Progenitor cell of endocrine pancreas (in vitro differentiated cells): Measurements from ENCODE around the gene PTCD2. TPM values are rescaled to one million over a fixed set of nuclear protein-coding genes. Genes with fewer than 3 reads are reported as not detected.

Experiments
- DNase-seq: peaks from one replicate; pipeline ENCODE4 v3.0.0; 2021; ENCODE audit warnings: low spot score; ENCODE audit not compliant: unreplicated experiment
- H3K27ac Mint-ChIP-seq: 2 replicates; pipeline ENCODE4 v1.8.0; 2021; ENCODE audit warnings: mild to moderate bottlenecking, moderate library complexity, mixed read lengths
- H3K27me3 Mint-ChIP-seq: 2 replicates; pipeline ENCODE4 v1.8.0; 2021; ENCODE audit warnings: mixed read lengths
- H3K36me3 Mint-ChIP-seq: 2 replicates; pipeline ENCODE4 v1.8.0; 2022; ENCODE audit warnings: mixed read lengths; ENCODE audit not compliant: insufficient read depth
- H3K4me1 Mint-ChIP-seq: 2 replicates; pipeline ENCODE4 v1.8.0; 2021; ENCODE audit warnings: low read depth, mixed read lengths
- H3K4me3 Mint-ChIP-seq: 2 replicates; pipeline ENCODE4 v1.8.0; 2021; ENCODE audit warnings: low read depth, mild to moderate bottlenecking, moderate library complexity, mixed read lengths
- H3K9me3 Mint-ChIP-seq: 2 replicates; pipeline ENCODE4 v1.8.0; 2021; ENCODE audit warnings: low read depth, mixed read lengths
- total RNA-seq: library from RNA; stranded (reverse); gene quantifications from 2 replicates; pipeline ENCODE4 v1.2.1, GENCODE V29; 2021
- TF ChIP-seq, protein P1 (sequence below): fragments of 200-600 bp; sonication (generic); IDR thresholded peaks from one replicate; pipeline ENCODE4 v1.5.0; 2021; ENCODE audit warnings: antibody characterized with exemption, mild to moderate bottlenecking; ENCODE audit not compliant: unreplicated experiment

PTCD2 gene
- total RNA-seq, 1 donor from 2014 or later, result 13.5 TPM

DNA sequence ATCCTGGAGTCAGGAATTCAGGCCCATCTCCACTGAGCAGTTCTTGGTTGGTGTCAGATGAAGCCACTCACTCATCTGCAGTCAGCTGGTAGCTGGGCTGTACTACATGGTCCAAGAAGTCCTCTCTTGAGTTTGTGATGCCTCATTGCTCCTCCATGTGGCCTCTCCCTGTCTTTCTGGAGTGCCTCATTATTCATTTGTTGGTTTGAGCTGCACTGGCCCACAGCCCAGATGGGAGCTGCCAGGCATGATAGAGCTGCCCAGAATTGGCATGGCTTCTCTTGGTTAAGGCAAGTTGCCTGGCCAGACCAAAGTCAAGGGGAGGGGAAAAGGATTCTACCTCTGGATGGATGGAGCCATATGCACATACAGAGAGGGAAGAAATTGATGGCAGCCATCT, 8.0 kb downstream of the PTCD2 start:
- Mint-ChIP-seq H3K27ac (no peak overlapping the region), H3K36me3 (peaks cover 20% of the 10 kb centered on the region), H3K9me3 (no peaks in the 10 kb centered on the region), H3K4me1 (no peaks in the 10 kb centered on the region), H3K27me3 (no peaks in the 10 kb centered on the region), H3K4me3 (no peak overlapping the region)
- no peak for DNase-seq
- TF ChIP-seq, protein P1, sequence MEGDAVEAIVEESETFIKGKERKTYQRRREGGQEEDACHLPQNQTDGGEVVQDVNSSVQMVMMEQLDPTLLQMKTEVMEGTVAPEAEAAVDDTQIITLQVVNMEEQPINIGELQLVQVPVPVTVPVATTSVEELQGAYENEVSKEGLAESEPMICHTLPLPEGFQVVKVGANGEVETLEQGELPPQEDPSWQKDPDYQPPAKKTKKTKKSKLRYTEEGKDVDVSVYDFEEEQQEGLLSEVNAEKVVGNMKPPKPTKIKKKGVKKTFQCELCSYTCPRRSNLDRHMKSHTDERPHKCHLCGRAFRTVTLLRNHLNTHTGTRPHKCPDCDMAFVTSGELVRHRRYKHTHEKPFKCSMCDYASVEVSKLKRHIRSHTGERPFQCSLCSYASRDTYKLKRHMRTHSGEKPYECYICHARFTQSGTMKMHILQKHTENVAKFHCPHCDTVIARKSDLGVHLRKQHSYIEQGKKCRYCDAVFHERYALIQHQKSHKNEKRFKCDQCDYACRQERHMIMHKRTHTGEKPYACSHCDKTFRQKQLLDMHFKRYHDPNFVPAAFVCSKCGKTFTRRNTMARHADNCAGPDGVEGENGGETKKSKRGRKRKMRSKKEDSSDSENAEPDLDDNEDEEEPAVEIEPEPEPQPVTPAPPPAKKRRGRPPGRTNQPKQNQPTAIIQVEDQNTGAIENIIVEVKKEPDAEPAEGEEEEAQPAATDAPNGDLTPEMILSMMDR, result no peak

DNA sequence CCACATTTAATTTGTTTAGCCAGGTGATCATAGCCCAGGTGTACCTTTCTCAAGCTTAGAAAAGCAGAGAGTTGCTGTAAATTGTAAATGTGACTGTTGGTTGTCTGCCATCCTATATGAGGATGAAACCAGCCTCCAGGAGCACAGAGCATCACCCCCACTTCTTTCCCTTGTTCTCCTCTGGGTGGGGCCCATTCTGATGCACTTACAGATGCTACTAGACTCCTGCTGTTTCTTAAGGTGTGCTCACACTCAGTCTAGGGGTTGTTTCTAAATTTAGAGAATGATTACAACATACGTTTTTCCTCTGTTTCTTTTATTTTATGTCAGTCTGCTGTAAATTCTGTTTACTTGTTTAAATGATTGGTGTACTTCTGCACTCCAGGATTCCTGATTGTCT, 10.5 kb downstream of the PTCD2 start:
- no peak for DNase-seq
- Mint-ChIP-seq H3K36me3 (peaks cover 17% of the 10 kb centered on the region), H3K4me1 (no peaks in the 10 kb centered on the region), H3K9me3 (no peaks in the 10 kb centered on the region), H3K27ac (no peak overlapping the region), H3K27me3 (no peaks in the 10 kb centered on the region), H3K4me3 (no peak overlapping the region)
- TF ChIP-seq, protein P1, result no peak

DNA sequence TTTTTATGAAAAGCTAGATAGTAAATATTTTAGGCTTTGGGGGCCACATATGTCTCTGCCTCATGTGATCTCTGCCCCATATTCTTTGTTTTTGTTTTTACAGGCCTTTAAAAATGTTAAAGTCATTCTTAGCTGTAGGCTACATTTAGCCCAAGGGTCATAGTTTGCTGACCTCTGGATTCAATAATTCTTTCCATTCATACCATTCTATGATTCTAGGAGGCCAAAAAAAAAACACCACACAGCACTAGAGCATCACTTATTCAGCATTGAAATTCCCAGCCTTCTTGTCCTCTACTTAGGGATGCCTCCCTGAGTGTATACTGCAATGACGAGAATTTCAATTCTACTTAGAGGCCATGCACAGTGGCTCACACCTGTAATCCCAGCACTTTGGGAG, 17.0 kb downstream of the PTCD2 start:
- Mint-ChIP-seq H3K27me3 (no peaks in the 10 kb centered on the region), H3K36me3 (peaks cover 11% of the 10 kb centered on the region), H3K4me3 (no peak overlapping the region), H3K4me1 (no peaks in the 10 kb centered on the region), H3K27ac (no peak overlapping the region), H3K9me3 (no peaks in the 10 kb centered on the region)
- DNase-seq, result no peak
- TF ChIP-seq, protein P1, result no peak

DNA sequence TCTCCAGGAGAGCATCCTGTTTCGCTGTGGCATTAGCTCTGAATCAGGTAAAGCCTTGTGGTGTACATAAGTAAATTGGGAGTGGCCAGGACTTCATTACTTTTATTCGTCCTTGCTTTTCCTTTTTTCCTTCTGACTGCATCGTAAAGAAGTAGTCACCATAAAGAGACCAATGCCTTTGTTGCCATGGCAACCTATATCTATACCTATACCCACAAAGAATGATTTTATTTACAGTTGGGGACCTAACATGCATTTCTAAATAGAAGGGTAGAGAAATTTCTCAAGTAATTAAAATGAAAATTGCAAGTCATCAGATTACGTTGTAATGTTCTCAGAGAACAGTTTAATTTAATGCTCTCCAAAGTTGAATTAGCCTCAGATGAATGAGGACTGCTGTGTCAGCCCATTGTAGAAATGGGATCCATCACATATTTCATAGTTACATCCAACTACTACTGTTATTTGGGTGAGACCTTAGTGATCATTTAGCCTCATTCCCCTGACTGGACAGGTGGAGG, 18.6 kb downstream of the PTCD2 start:
- no peaks in the 10 kb centered on the region for H3K27me3 Mint-ChIP-seq
- peaks cover 19% of the 10 kb centered on the region for H3K36me3 Mint-ChIP-seq
- H3K9me3 Mint-ChIP-seq, result peaks cover 3% of the 10 kb centered on the region
- TF ChIP-seq, protein P1, result no peak
- no peaks in the 10 kb centered on the region for H3K4me1 Mint-ChIP-seq
- H3K27ac Mint-ChIP-seq, result peak overlapping the region; percentile 33
- no peak overlapping the region for H3K4me3 Mint-ChIP-seq
- DNase-seq, result no peak

DNA sequence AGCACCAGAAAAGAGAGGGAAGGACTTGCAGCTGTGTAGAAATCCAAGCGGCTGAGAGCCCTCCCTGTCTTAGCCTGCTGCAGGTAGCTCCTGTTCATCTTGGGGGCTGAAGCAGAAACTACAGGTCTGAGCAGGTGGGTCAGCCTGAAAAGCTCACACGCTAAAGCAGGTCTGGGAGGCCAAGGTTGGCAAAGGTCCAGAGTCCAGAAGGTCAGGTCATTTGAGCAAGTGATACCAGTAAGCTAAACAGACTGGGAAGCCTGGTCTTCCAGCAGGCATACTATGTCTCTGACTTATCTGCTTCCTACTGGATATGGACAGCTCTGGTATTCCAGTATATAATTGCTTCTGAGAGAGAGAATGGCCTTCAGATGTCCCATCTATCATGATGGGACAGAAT, 26.2 kb downstream of the PTCD2 start:
- no peak for DNase-seq
- peaks cover 22% of the 10 kb centered on the region for H3K36me3 Mint-ChIP-seq
- TF ChIP-seq, protein P1, result no peak
- no peak overlapping the region for H3K4me3 Mint-ChIP-seq
- no peak overlapping the region for H3K27ac Mint-ChIP-seq
- no peaks in the 10 kb centered on the region for H3K27me3 Mint-ChIP-seq
- peaks cover 4% of the 10 kb centered on the region for H3K9me3 Mint-ChIP-seq
- H3K4me1 Mint-ChIP-seq, result peaks cover 2% of the 10 kb centered on the region
